GM18498 (cell line): ENCODE data around the gene ASIC5.

Source experiments
- ATAC-seq: cut with Tn5 transposase; IDR thresholded peaks from one replicate; pipeline ENCODE4 v1.9.1; 2021; ENCODE audit warnings: mild to moderate bottlenecking, moderate library complexity; ENCODE audit not compliant: unreplicated experiment

Gene ASIC5

GRCh38 chr4:155883895-155884294, 17.8 kb upstream of the ASIC5 start:
- ATAC-seq, result no peak

DNA sequence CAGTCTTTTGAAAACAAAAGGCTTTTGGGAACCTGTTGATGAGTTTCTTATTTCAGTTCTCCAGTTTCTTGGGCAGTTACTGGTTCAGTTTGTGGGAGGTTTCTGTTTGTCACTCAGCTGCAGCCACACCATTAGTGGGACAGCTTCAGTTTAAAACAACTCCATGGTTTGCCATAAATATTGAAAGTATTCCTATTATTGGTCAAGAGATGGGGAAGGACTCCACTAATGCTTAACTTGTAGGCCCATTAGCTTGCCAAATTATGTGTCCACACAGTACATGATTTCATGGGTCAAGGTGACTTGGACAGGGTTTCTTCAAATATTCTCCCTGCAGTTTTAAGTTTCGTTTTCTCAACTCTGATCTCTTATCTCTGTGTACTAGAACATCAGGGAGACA, 15.5 kb upstream of the ASIC5 start:
- peak; percentile 68 for ATAC-seq

DNA sequence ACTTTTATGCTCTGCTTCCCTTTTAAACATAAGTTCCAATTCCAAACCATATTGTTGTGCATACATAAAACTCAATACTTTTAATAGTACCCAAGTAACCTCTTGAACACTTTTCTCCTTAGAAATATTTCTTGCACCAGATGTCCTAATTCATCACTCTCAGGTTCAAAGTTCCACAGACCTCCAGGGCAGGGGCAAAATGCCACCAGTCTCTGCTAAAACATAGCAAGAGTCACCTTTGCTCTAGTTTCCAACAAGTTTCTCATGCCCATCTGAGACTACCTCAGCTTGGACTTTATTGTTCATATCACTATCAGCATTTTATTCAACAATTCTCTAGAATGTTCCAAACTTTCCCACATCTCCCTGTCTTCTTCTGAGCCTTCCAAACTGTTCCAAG, 13.7 kb upstream of the ASIC5 start:
- no peak for ATAC-seq

GRCh38 chr4:155878611-155879010, 12.5 kb upstream of the ASIC5 start:
- ATAC-seq, result no peak

DNA sequence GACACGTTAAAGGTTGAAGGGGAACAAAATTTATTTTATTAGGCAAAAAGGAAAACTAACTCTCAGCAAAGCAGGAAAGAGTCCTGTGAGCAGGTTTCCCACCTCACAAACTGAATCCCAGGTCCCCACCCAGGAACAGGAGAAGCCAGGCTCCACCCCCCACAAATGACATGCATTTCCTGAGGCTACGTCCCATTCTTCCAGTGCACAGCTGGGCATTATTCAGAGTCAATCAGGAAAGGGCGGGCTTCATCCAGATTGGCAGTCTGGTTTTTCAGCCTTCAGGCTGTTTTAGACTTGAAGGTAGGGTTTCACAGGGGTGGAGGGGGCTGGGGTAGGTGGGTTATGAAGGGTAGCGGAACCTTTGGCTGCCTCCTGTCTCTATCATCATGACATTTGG, 11.9 kb upstream of the ASIC5 start:
- ATAC-seq, result no peak

- ATAC-seq, result no peak
Measured at GRCh38 chr4:155875878-155876277, 9.8 kb upstream of the ASIC5 start.

- no peak for ATAC-seq
Measured at GRCh38 chr4:155855897-155856296, 10.2 kb downstream of the ASIC5 start.

GRCh38 chr4:155854582-155855226, 11.4 kb downstream of the ASIC5 start:
- no peak for ATAC-seq

- no peak for ATAC-seq
Measured at GRCh38 chr4:155853189-155853588, 12.9 kb downstream of the ASIC5 start.

GRCh38 chr4:155849042-155849441, 17.0 kb downstream of the ASIC5 start:
- no peak for ATAC-seq

GRCh38 chr4:155846929-155847328, 19.1 kb downstream of the ASIC5 start:
- ATAC-seq, result no peak

- ATAC-seq, result no peak
Measured at GRCh38 chr4:155842080-155842479, 24.0 kb downstream of the ASIC5 start.

DNA sequence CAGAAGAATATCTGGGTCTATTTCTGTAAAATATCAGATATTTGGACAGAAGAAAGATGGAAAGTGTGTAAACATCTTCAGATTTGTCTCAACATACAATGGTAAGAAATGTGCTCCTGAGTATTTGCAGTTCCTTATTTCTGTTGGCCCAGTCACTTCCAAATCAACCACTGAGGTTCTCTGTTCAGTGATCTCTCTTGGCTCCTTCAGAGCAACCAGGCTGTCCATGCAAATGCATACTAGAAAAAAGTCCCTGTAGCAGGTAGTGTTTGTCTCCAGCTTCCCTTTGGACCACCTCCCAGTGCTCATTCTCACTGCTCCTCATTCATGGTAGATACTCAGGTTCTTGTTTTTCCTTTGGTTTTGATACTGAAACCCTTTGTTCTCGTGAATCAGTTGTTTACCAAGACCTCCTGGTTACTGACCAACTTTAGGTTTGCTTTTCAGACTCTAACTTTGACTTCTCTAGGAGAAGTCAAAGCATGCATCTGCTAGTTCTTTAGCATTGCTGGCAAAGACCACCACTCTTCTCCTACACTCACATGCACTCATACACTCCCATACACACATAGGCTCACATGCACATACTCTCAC, 28.8 kb downstream of the ASIC5 start:
- no peak for ATAC-seq

DNA sequence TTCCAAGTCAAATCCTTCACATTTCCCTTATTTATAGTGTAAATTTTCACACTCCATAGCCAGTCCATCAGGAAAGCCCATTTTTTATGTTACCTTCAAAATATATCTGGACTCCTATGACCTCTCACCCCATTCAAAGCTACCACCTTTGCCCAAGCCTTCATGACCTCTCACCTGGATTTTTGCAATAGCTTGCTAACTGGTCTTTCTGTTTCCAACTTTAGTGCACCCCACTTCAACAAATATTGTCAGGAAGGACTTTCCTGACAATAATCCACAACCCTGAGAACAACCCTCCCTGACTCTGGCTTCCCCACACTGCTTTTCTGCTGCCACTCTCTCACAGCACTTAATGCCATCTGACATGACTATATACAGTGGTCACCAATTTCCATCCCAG, 33.4 kb downstream of the ASIC5 start:
- no peak for ATAC-seq

- ATAC-seq, result no peak
Measured at GRCh38 chr4:155828628-155829027, 37.4 kb downstream of the ASIC5 start.

GRCh38 chr4:155822572-155822971, 43.5 kb downstream of the ASIC5 start:
- ATAC-seq, result no peak

DNA sequence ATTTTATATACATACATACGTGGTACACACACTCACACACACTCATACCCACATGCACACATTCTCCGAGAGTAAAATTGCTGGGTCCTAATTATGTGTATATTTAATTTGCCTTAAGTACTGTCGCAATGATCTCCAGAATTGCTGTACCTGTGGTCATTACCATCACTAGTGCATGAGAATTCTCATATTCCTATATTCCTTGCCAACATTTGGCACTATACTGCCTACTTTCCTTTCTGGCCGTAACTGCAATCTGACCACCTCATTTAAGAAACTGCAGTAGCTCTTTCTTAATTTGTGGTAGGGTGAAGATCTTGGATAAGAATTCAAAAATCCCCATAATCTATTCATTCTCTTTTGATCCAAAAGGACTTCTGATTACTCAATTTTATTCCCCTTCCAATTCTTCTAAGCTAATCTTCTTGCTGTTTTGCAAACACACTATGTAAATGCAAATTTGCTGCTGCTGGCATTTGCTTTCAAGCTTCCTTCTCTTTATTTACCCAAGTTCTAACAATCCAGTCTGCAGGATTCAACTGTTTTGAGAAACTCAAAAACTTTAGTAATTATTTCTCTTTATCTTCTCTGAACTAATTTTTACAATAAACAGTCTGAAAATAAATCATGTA, 45.1 kb downstream of the ASIC5 start:
- no peak for ATAC-seq

DNA sequence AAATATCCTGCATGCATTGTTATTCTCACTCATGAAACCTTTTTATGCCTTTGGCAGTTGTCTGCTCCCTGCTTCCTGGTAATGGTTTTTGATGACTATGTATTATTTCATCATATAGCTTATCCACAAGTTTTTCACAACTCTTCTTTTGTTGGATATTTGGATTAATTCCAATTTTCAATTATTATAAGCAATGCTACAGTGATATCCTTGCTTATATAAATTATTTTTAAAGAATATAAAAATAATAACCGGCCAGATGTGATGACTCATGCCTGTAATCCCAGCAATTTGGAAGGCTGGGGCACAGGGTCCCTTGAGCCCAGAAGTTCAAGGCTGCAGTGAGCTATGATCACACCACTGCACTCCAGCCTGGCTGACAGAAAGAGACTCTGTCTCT, 47.0 kb downstream of the ASIC5 start:
- no peak for ATAC-seq

DNA sequence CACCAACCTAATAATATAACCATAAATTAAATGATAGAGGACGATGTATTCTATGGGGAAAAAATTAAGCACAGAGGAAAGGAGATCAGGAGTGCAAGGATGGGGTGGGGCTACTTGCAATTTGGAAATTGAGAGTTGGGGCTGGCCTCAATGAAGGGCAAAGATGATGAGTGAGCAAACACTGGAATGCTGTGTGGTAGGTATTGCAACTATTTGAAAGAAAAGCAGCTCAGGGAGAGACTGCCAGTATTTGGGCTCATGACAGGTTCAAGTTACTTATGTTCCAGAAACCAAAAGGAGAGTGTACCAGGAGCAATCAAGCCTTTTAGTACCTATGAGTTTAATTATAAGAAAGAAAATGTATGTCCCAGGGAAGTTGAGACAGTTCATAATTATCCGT, 47.4 kb downstream of the ASIC5 start:
- ATAC-seq, result no peak

- no peak for ATAC-seq
Measured at GRCh38 chr4:155811083-155811482, 55.0 kb downstream of the ASIC5 start.

DNA sequence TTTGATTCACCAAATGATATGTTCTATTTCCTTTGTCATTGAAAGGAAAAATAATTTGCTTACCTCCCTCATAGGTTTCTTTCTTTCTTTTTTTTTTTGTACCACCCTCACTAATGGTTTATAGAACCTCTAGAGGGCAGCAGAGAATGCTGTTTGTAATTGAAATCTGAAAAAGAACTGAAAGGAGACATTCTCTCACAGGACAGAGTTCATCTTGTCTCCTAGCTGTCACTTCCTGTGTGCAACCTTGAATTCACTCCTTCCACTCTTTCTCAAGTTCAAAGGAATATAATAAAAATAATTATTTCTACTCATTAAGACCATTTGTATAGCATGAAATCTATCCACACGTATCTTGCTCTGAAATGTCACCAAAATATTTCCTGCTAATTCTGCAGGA, 56.2 kb downstream of the ASIC5 start:
- ATAC-seq, result peak; percentile 99

GRCh38 chr4:155807021-155807420, 59.1 kb downstream of the ASIC5 start:
- no peak for ATAC-seq

DNA sequence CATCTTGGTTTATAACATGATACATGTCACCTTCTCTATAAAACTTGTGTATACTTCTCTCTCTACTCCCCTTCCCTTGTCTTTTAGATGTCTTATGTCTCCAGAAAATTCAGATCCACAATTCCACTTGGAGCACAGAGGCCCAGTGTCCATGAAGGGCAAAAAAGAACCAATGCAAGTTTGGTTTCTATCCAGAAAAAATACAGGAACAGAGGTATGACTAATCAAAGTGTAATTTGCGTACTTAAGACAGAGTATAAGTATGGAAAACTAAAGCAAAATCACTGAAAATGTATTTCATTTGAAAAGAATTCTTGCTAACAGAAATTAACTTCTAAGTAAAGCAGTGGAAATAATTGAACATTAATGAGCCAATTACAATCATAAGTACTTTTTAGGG, 61.1 kb downstream of the ASIC5 start:
- no peak for ATAC-seq
